Measurements from ENCODE around the gene GZMM. TPM values are rescaled to one million over a fixed set of nuclear protein-coding genes. Genes with fewer than 3 reads are reported as not detected.

Gene GZMM
- total and polyA plus RNA-seq, 9 donors, result 0.31 to 1.7 (median 0.52) TPM; not detected in 2

DNA sequence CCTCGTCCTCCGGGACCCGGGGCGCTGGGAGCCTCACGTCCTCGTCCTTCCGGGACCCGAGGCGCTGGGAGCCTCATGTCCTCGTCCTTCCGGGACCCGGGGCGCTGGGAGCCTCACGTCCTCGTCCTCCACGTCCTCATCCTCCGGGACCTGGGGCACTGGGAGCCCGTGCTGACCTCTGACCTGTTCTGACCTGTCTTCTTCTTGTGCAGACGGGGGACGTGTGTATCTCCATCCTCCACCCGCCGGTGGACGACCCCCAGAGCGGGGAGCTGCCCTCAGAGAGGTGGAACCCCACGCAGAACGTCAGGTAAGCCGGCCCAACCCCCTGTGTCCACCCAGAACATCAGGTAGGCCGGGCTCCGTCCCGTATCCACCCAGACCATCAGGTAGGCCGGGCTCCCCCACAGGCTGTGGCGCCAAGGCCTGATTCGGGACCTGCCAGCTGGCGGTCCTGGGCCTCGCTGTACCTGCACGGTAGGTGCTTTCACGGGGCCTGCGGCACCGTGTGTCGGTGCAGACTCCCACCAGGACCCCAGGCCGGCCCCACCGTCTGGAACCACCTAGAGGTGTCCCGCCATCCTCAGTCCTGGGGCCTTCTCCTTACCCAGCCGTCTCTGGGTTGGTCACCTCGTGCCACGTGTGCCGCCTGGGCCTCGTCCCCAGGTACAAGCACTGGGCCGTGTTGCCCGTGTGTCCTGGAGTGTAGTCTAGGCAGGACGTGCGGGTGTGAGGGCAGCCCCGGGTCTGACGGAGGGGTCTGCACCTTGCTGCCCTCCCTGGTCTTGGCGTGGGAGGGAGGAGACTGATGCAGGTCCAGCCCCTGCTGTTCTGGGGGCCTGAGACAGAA, 7.6 kb upstream of the GZMM start:
- 87 to 89% (median 87%) methylated on average over 54 to 55 of the region's 55 CpGs for whole genome bisulfite sequencing, 3 donors
- H3K27me3 ChIP-seq, result no peaks in the 10 kb centered on the region
- no peak for TF ChIP-seq POLR2A (IDR thresholded peaks at IDR 0.05)
- no peak for TF ChIP-seq CTCF (IDR thresholded peaks at IDR 0.05)
- TF ChIP-seq EP300 (IDR thresholded peaks at IDR 0.05), result no peak
- H3K4me1 ChIP-seq (ENCODE audit: insufficient read depth), result peaks cover 15% of the 10 kb centered on the region
- no peaks in the 10 kb centered on the region for H3K36me3 ChIP-seq
- intact Hi-C loops (cut with DNase I), result loop anchor here in 1 of 4 donors (10.0 kb wide), 1 partner anchor 89 kb away; no protein-coding TSS in a partner anchor
- DNase-seq, result peak in 3 of 5 donors; percentile 23 to 36 (median 36)
- no peak overlapping the region for H3K27ac ChIP-seq
- no peak overlapping the region for H3K4me3 ChIP-seq
- H3K9me3 ChIP-seq, result no peaks in the 10 kb centered on the region

DNA sequence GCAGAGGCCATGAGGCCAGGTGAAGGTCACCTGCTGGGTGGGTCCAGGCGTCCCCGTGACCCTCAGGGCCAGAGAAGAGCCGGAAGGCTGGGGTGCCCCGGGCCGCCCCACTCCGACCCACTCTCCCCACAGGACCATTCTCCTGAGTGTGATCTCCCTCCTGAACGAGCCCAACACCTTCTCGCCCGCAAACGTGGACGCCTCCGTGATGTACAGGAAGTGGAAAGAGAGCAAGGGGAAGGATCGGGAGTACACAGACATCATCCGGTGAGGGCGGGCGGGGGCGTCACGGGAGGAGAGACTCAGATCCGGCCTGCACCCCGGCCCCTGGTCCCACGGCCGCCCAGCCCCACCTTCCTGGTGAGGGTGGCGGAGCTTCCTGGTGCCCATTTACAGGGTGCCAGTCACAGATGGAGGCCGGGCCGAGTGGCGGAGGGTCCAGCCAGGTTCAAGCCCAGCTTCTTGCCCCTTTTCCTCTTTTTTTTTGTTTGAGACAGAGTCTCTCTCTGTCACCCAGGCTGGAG, 6.9 kb upstream of the GZMM start:
- no peak for DNase-seq
- Histone ChIP-seq H3K4me1 (ENCODE audit: insufficient read depth) (peaks cover 15% of the 10 kb centered on the region), H3K27me3 (no peaks in the 10 kb centered on the region), H3K27ac (no peak overlapping the region), H3K4me3 (no peak overlapping the region), H3K36me3 (no peaks in the 10 kb centered on the region), H3K9me3 (no peaks in the 10 kb centered on the region)
- intact Hi-C loops (cut with DNase I), result loop anchor here in 1 of 4 donors (10.0 kb wide), 1 partner anchor 88 kb away; no protein-coding TSS in a partner anchor
- TF ChIP-seq POLR2A (IDR thresholded peaks at IDR 0.05) (no peak), EP300 (IDR thresholded peaks at IDR 0.05) (no peak), CTCF (IDR thresholded peaks at IDR 0.05) (no peak)
- WGBS, 3 donors, result 89 to 94% (median 92%) methylated on average over 26 of the region's 26 CpGs

DNA sequence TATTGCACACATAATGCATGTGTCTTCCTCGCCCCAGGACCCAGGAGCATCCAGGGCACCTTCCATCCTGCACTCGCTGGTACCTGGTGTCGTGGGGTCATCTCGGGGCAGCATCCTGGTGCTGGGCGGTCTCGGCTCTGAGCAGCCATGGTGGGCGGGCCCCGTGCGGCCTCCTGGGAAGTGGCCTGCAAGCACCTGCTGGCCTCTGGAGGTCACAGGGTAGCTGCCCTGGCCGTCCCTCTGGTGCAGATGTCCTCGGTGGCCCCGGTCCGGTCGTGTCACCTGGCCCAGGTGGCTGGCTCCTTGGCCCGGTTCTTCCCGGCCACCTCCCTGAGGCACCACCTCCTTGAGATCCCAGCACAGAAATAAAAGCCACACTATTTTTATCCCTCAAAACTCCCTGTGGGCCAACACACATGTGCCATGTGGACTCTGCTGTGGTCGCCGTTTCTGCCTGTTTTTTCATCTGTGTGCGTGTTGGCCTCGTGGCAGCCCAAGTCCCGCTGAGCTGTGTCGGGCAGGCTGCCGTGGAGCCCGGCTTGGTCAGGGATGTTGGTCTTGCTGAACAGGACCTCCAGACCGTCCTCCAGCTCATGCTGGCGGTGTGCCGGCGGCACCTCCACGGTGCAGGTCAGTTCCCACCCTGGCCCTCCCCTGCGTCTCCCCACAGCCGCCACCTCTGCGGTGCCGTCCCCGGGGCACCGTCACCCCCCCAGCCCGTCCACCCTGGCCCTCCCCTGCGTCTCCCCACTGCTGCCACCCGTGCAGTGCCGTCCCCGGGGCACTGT, 5.0 kb upstream of the GZMM start:
- Histone ChIP-seq H3K4me3 (no peak overlapping the region), H3K27ac (no peak overlapping the region), H3K27me3 (no peaks in the 10 kb centered on the region), H3K36me3 (no peaks in the 10 kb centered on the region), H3K4me1 (ENCODE audit: insufficient read depth) (peaks cover 9% of the 10 kb centered on the region), H3K9me3 (no peaks in the 10 kb centered on the region)
- TF ChIP-seq EP300 (IDR thresholded peaks at IDR 0.05), result no peak
- TF ChIP-seq POLR2A (IDR thresholded peaks at IDR 0.05), result no peak
- TF ChIP-seq CTCF (IDR thresholded peaks at IDR 0.05), result no peak
- DNase-seq, result no peak
- WGBS, 3 donors, result 83 to 84% (median 84%) methylated on average over 40 of the region's 40 CpGs
- intact Hi-C loops (cut with DNase I), result loop anchor here in 1 of 4 donors (10.0 kb wide), 1 partner anchor 86 kb away; no protein-coding TSS in a partner anchor

- no peaks in the 10 kb centered on the region for H3K9me3 ChIP-seq
- intact Hi-C loops (cut with DNase I), result loop anchor here in 1 of 4 donors (10.0 kb wide), 1 partner anchor 85 kb away; no protein-coding TSS in a partner anchor
- DNase-seq, result no peak
- H3K4me1 ChIP-seq (ENCODE audit: insufficient read depth), result peaks cover 8% of the 10 kb centered on the region
- H3K36me3 ChIP-seq, result no peaks in the 10 kb centered on the region
- H3K27ac ChIP-seq, result no peak overlapping the region
- no peak overlapping the region for H3K4me3 ChIP-seq
- H3K27me3 ChIP-seq, result no peaks in the 10 kb centered on the region
- TF ChIP-seq POLR2A (IDR thresholded peaks at IDR 0.05), result no peak
- WGBS, 3 donors, result 80 to 86% (median 83%) methylated on average over 26 to 30 of the region's 30 CpGs
Observed at GRCh38 chr19:539429-540030, 4.3 kb upstream of the GZMM start.
